ENCODE results near the gene NUDCD3.

NUDCD3 gene

GRCh38 chr7:44455155-44455554 lies 35.3 kb downstream of the NUDCD3 start:
- TF ChIP-seq, protein P1, sequence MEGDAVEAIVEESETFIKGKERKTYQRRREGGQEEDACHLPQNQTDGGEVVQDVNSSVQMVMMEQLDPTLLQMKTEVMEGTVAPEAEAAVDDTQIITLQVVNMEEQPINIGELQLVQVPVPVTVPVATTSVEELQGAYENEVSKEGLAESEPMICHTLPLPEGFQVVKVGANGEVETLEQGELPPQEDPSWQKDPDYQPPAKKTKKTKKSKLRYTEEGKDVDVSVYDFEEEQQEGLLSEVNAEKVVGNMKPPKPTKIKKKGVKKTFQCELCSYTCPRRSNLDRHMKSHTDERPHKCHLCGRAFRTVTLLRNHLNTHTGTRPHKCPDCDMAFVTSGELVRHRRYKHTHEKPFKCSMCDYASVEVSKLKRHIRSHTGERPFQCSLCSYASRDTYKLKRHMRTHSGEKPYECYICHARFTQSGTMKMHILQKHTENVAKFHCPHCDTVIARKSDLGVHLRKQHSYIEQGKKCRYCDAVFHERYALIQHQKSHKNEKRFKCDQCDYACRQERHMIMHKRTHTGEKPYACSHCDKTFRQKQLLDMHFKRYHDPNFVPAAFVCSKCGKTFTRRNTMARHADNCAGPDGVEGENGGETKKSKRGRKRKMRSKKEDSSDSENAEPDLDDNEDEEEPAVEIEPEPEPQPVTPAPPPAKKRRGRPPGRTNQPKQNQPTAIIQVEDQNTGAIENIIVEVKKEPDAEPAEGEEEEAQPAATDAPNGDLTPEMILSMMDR (conservative IDR thresholded peaks at IDR 0.05), result no peak
- H3K27ac ChIP-seq, result no peak overlapping the region

DNA sequence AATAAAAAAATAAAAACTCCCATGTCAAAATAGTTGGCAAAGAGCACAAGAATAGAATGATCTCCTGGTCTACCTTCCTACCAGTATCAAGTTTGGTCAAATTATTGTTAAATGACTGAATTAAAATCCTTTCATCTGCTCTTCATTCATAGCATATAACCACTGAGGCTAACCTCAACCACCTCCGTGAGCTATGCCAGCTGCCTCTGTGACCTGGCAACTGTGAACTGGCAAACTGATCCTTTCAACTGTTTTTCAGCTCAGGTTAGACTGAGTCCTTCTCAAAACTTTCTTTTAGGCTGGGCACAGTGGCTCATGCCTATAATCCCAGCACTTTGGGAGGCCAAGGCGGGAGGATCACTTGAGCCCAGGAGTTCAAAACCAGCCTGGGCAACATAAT lies 36.1 kb downstream of the NUDCD3 start:
- H3K27ac ChIP-seq, result no peak overlapping the region
- TF ChIP-seq, protein P1 (conservative IDR thresholded peaks at IDR 0.05), result no peak

- TF ChIP-seq, protein P1 (conservative IDR thresholded peaks at IDR 0.05), result no peak
- no peak overlapping the region for H3K27ac ChIP-seq
Observed at GRCh38 chr7:44451123-44451522, 39.3 kb downstream of the NUDCD3 start.

DNA sequence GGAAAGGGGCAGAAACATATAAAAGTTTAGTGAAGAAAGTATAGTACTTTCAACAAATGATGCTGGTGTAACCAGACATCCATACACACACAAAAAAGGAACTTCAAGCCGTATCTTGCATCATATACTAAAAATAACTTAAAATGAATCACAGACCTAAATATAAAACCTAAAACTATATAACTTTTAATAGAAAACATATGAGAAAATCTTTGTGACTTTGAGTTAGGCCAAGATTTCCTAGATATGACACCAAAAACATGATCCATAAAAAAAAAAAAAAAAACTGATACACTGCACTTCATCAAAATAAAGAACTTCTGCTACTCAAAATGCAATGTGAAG lies 40.9 kb downstream of the NUDCD3 start:
- TF ChIP-seq, protein P1 (conservative IDR thresholded peaks at IDR 0.05), result no peak
- H3K27ac ChIP-seq, result no peak overlapping the region

DNA sequence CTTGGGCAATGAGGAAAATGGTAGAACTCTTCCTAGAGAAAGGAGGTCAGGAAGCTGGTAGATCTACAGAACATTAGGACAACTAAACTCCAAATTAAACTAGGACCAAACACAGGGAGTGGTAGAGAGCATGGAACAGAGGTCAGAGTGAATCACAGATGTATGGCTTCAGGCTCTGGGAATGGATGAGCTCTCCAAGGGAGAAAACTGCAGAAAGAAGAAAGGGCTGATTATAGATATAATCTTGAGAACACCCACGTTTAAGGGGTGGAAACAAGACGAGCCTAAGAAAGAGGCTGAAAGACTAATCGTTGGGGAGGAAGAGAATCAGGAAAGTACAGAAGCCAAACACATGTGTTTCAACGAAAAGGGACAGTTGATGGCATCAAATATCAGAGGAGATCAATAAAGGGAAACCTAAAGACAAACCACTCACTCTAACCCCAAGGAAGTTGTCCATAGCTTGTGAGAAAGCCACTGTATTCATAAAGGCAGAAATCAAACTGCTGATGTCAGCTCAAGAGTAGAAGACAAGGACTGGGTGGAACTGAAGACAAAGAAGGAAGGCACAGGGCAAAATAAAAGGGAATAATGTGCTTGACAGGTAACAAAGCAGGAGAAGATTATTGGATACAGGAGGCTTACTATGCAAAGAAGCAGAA lies 41.4 kb downstream of the NUDCD3 start:
- TF ChIP-seq, protein P1 (conservative IDR thresholded peaks at IDR 0.05), result no peak
- H3K27ac ChIP-seq, result no peak overlapping the region

GRCh38 chr7:44447874-44448425 lies 42.5 kb downstream of the NUDCD3 start:
- TF ChIP-seq, protein P1 (conservative IDR thresholded peaks at IDR 0.05), result no peak
- no peak overlapping the region for H3K27ac ChIP-seq

GRCh38 chr7:44445986-44446671 lies 44.3 kb downstream of the NUDCD3 start:
- TF ChIP-seq, protein P1 (conservative IDR thresholded peaks at IDR 0.05), result no peak

More at GRCh38 chr7:44445986-44446671, 44.3 kb downstream of the NUDCD3 start:
- H3K27ac ChIP-seq, result no peak overlapping the region
